ENCODE results near the gene AWAT2. TPM values are rescaled to one million over a fixed set of nuclear protein-coding genes. Genes with fewer than 3 reads are reported as not detected.

Gene AWAT2, protein sequence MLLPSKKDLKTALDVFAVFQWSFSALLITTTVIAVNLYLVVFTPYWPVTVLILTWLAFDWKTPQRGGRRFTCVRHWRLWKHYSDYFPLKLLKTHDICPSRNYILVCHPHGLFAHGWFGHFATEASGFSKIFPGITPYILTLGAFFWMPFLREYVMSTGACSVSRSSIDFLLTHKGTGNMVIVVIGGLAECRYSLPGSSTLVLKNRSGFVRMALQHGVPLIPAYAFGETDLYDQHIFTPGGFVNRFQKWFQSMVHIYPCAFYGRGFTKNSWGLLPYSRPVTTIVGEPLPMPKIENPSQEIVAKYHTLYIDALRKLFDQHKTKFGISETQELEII
- total RNA-seq, result not detected

- no peaks in the 10 kb centered on the region for H3K27me3 ChIP-seq
- H3K4me1 ChIP-seq, result no peaks in the 10 kb centered on the region
- H3K36me3 ChIP-seq, result no peaks in the 10 kb centered on the region
- no peaks in the 10 kb centered on the region for H3K9me3 ChIP-seq
- no peak for TF ChIP-seq POLR2A (IDR thresholded peaks at IDR 0.05)
- TF ChIP-seq, protein P1, sequence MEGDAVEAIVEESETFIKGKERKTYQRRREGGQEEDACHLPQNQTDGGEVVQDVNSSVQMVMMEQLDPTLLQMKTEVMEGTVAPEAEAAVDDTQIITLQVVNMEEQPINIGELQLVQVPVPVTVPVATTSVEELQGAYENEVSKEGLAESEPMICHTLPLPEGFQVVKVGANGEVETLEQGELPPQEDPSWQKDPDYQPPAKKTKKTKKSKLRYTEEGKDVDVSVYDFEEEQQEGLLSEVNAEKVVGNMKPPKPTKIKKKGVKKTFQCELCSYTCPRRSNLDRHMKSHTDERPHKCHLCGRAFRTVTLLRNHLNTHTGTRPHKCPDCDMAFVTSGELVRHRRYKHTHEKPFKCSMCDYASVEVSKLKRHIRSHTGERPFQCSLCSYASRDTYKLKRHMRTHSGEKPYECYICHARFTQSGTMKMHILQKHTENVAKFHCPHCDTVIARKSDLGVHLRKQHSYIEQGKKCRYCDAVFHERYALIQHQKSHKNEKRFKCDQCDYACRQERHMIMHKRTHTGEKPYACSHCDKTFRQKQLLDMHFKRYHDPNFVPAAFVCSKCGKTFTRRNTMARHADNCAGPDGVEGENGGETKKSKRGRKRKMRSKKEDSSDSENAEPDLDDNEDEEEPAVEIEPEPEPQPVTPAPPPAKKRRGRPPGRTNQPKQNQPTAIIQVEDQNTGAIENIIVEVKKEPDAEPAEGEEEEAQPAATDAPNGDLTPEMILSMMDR (IDR thresholded peaks at IDR 0.05), result no peak
- H3K27ac ChIP-seq, result no peak within 1 kb of the TSS
- no peak within 1 kb of the TSS for H3K4me3 ChIP-seq
- DNase-seq, result no peak
These were observed at the start of gene AWAT2 for GRCh38 chrX:70049925-70050324. TSS of gene AWAT2 (minus strand) at chrX:70049938. CDS start at chrX:70049932, 6 bp downstream.

- H3K4me3 ChIP-seq, result no peak overlapping the region
- no peaks in the 10 kb centered on the region for H3K4me1 ChIP-seq
- H3K27ac ChIP-seq, result no peak overlapping the region
- DNase-seq, result no peak
- no peaks in the 10 kb centered on the region for H3K36me3 ChIP-seq
- no peak for TF ChIP-seq POLR2A (IDR thresholded peaks at IDR 0.05)
- TF ChIP-seq, protein P1 (IDR thresholded peaks at IDR 0.05), result no peak
- no peaks in the 10 kb centered on the region for H3K9me3 ChIP-seq
- no peaks in the 10 kb centered on the region for H3K27me3 ChIP-seq
These were observed 46.3 kb upstream of the AWAT2 start for GRCh38 chrX:70096052-70096451.

- TF ChIP-seq POLR2A (IDR thresholded peaks at IDR 0.05), result no peak
- TF ChIP-seq, protein P1 (IDR thresholded peaks at IDR 0.05), result no peak
- no peak for DNase-seq
- Histone ChIP-seq H3K4me3 (no peak overlapping the region), H3K9me3 (no peaks in the 10 kb centered on the region), H3K27me3 (no peaks in the 10 kb centered on the region), H3K4me1 (no peaks in the 10 kb centered on the region), H3K27ac (no peak overlapping the region), H3K36me3 (no peaks in the 10 kb centered on the region)
These were observed 42.5 kb upstream of the AWAT2 start for GRCh38 chrX:70092247-70092646.

- no peak overlapping the region for H3K27ac ChIP-seq
- no peaks in the 10 kb centered on the region for H3K4me1 ChIP-seq
- H3K9me3 ChIP-seq, result no peaks in the 10 kb centered on the region
- no peaks in the 10 kb centered on the region for H3K36me3 ChIP-seq
- no peaks in the 10 kb centered on the region for H3K27me3 ChIP-seq
- DNase-seq, result no peak
- TF ChIP-seq POLR2A (IDR thresholded peaks at IDR 0.05), result no peak
- TF ChIP-seq, protein P1 (IDR thresholded peaks at IDR 0.05), result no peak
- no peak overlapping the region for H3K4me3 ChIP-seq
These were observed 40.0 kb upstream of the AWAT2 start for GRCh38 chrX:70089604-70090297.

DNA sequence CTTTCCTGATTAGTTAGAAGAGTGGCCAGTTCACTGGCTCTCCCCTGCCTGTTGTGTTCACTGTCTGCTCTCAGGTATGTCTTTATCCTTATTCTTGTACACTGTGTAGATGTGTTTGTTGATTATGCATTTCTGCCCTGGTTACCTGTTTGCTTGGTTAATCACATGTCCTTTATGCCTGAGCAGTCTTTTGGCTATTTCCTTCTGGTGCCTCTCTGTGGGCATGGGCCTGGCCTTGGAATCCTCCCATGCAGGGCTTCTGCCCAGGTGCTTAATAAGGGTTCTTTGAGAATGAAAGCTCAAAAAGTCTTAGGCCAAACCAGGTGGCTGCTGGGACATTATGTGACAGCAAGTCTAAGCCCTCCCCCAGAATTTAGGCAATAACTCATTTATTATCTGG is 39.0 kb upstream of the AWAT2 start:
- DNase-seq, result no peak
- Histone ChIP-seq H3K27ac (no peak overlapping the region), H3K4me3 (no peak overlapping the region), H3K4me1 (no peaks in the 10 kb centered on the region), H3K9me3 (no peaks in the 10 kb centered on the region), H3K27me3 (no peaks in the 10 kb centered on the region), H3K36me3 (no peaks in the 10 kb centered on the region)
- TF ChIP-seq POLR2A (IDR thresholded peaks at IDR 0.05), result no peak
- TF ChIP-seq, protein P1 (IDR thresholded peaks at IDR 0.05), result no peak
